Measurements from ENCODE around the gene ANKRD16.

ANKRD16 gene

GRCh38 chr10:5891009-5891408 lies 1.3 kb upstream of the ANKRD16 start:
- peak overlapping the region; percentile 87 for H3K4me3 ChIP-seq (ENCODE audit: low read depth, low read length)
- TF ChIP-seq CTCF (IDR thresholded peaks at IDR 0.05; ENCODE audit: low read depth, low read length), result no peak

GRCh38 chr10:5890452-5890915 lies 791 bp upstream of the ANKRD16 start:
- TF ChIP-seq CTCF (IDR thresholded peaks at IDR 0.05; ENCODE audit: low read depth, low read length), result no peak
- H3K4me3 ChIP-seq (ENCODE audit: low read depth, low read length), result peak overlapping the region; percentile 87

- TF ChIP-seq CTCF (IDR thresholded peaks at IDR 0.05; ENCODE audit: low read depth, low read length), result no peak
- peak overlapping the region; percentile 78 for H3K4me3 ChIP-seq (ENCODE audit: low read depth, low read length)
These were observed 660 bp downstream of the ANKRD16 start for GRCh38 chr10:5888843-5889623.

- H3K4me3 ChIP-seq (ENCODE audit: low read depth, low read length), result peak overlapping the region; percentile 78
- no peak for TF ChIP-seq CTCF (IDR thresholded peaks at IDR 0.05; ENCODE audit: low read depth, low read length)
These were observed 1.3 kb downstream of the ANKRD16 start for GRCh38 chr10:5888351-5888750.

- TF ChIP-seq CTCF (IDR thresholded peaks at IDR 0.05; ENCODE audit: low read depth, low read length), result no peak
- H3K4me3 ChIP-seq (ENCODE audit: low read depth, low read length), result no peak overlapping the region
These were observed 2.1 kb downstream of the ANKRD16 start for GRCh38 chr10:5887641-5888040.

- no peak for TF ChIP-seq CTCF (IDR thresholded peaks at IDR 0.05; ENCODE audit: low read depth, low read length)
- H3K4me3 ChIP-seq (ENCODE audit: low read depth, low read length), result no peak overlapping the region
These were observed 2.7 kb downstream of the ANKRD16 start for GRCh38 chr10:5887029-5887428.

GRCh38 chr10:5885619-5886018 lies 4.1 kb downstream of the ANKRD16 start:
- no peak for TF ChIP-seq CTCF (IDR thresholded peaks at IDR 0.05; ENCODE audit: low read depth, low read length)
- no peak overlapping the region for H3K4me3 ChIP-seq (ENCODE audit: low read depth, low read length)

All from WI38 (cell line).